OCI-LY7 (cell line): ENCODE results near the gene ZIC4. TPM values are rescaled to one million over a fixed set of nuclear protein-coding genes. Genes with fewer than 3 reads are reported as not detected.

ENCODE experiments used
- BruUV-seq: library from RNA; stranded (reverse); fragments of 400-500 nt; replicated peaks from 2 replicates; lab custom pipeline; 2021; lab: Mats Ljungman, UMichigan
- CTCF ChIA-PET: fragments of 300-600 bp; sonication (Branson Sonifier 250); formaldehyde crosslinking; loops from one replicate; lab custom pipeline; 2022; ENCODE audit warnings: antibody characterized with exemption; ENCODE audit not compliant: unreplicated experiment; lab: Charles Lee
- POLR2A ChIA-PET: fragments of 300-600 bp; sonication (Branson Sonifier 250); formaldehyde crosslinking; loops from one replicate; lab custom pipeline; 2022; ENCODE audit warnings: antibody characterized with exemption; lab: Charles Lee
- DNase-seq: peaks from one replicate; pipeline ENCODE4 v3.0.0-alpha.2; 2015; ENCODE audit warnings: low spot score
- H2AFZ ChIP-seq: fragments of 200-600 bp; sonication (generic), shearing (Covaris generic); 2 replicates; pipeline ENCODE4 v1.6.1; 2014; ENCODE audit warnings: mild to moderate bottlenecking, antibody characterized with exemption, low read length, moderate library complexity
- H3K27ac ChIP-seq: fragments of 200-600 bp; sonication (generic); 2 replicates; pipeline ENCODE4 v1.5.1; 2014; ENCODE audit warnings: mixed run types, low read depth, mild to moderate bottlenecking, moderate library complexity, low read length, inconsistent platforms; ENCODE audit not compliant: poor library complexity, severe bottlenecking
- H3K36me3 ChIP-seq: fragments of 200-600 bp; sonication (generic); 2 replicates; pipeline ENCODE4 v1.6.1; 2014; ENCODE audit warnings: mild to moderate bottlenecking, antibody characterized with exemption, low read length, moderate library complexity, mixed read lengths; ENCODE audit not compliant: insufficient read depth
- H3K4me1 ChIP-seq: fragments of 200-600 bp; sonication (generic); 2 replicates; pipeline ENCODE4 v1.5.1; 2014; ENCODE audit warnings: mild to moderate bottlenecking, low read length; ENCODE audit not compliant: insufficient read depth, poor library complexity, severe bottlenecking
- H3K4me2 ChIP-seq: fragments of 200-600 bp; sonication (generic); 2 replicates; pipeline ENCODE4 v1.6.1; 2014; ENCODE audit warnings: mild to moderate bottlenecking, low read length
- H3K4me3 ChIP-seq: fragments of 200-600 bp; sonication (generic); 2 replicates; pipeline ENCODE4 v1.5.1; 2014; ENCODE audit warnings: mild to moderate bottlenecking, low read depth, low read length; ENCODE audit not compliant: poor library complexity, severe bottlenecking
- H3K79me2 ChIP-seq: fragments of 200-600 bp; sonication (generic); 2 replicates; pipeline ENCODE4 v1.6.1; 2016; ENCODE audit warnings: low read depth, mild to moderate bottlenecking, low read length, moderate library complexity, mixed read lengths; ENCODE audit not compliant: insufficient read depth
- H3K9me2 ChIP-seq: fragments of 200-600 bp; sonication (generic); 2 replicates; pipeline ENCODE4 v1.6.1; 2016; ENCODE audit warnings: mild to moderate bottlenecking, low read length, mixed read lengths; ENCODE audit not compliant: insufficient read depth
- H3K9me3 ChIP-seq: fragments of 200-600 bp; sonication (generic); 2 replicates; pipeline ENCODE4 v1.6.1; 2014; ENCODE audit warnings: mild to moderate bottlenecking, mixed run types, low read length, mixed read lengths
- H4K20me1 ChIP-seq: fragments of 200-600 bp; sonication (generic); 2 replicates; pipeline ENCODE4 v1.6.1; 2014; ENCODE audit warnings: mild to moderate bottlenecking, antibody characterized with exemption, low read length, moderate library complexity, mixed read lengths; ENCODE audit not compliant: insufficient read depth
- EZH2phosphoT487 ChIP-seq: fragments of 200-600 bp; sonication (generic); IDR thresholded peaks from 2 replicates; pipeline ENCODE4 v1.6.1; 2018; ENCODE audit warnings: low read depth, borderline replicate concordance, mild to moderate bottlenecking, mixed run types, antibody characterized with exemption, low read length, moderate library complexity, mixed read lengths
- intact Hi-C: fragments of 100-400 bp; cut with micrococcal nuclease; formaldehyde crosslinking; loops from one replicate; pipeline ENCODE4 v1.10.0; 2022; ENCODE audit not compliant: unreplicated experiment
- total RNA-seq, 2 experiments: library from RNA; depleted of rRNA in 1 of 2; stranded (reverse); fragments of >200 nt in 1 of 2; shearing (Covaris generic) in 1 of 2; gene quantifications; 2 replicates each; pipeline ENCODE4 v1.2.3, GENCODE V29; 2014 to 2022
- TF ChIP-seq, protein P1 (sequence below): fragments of 200-600 bp; sonication (generic); conservative IDR thresholded peaks from 2 replicates; pipeline ENCODE4 v1.5.1; 2014; ENCODE audit warnings: mild to moderate bottlenecking, antibody characterized with exemption, low read length, moderate library complexity, mixed read lengths

Gene ZIC4
- total RNA-seq, 2 experiments from 2014 or later = not detected

DNA sequence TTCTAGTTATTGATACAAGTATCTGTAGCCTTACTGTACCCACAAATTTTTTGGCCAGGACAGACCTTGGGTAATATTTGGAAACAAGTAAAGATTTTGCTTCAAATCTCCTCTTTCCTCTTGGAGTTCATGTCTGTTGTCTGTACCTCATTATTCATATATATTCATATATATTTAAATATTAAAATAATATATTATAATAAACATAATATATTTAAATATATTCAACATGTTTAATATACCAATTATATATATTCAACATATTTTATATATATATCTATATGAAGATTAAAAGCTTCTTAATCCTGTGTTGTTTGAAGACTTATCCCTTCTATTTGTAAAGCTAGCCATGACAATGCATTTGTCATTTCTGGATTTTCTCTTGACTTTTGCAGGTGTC is 40.9 kb upstream of the ZIC4 start:
- Histone ChIP-seq H3K9me2 (no peaks in the 10 kb centered on the region), H4K20me1 (no peaks in the 10 kb centered on the region), H3K36me3 (no peaks in the 10 kb centered on the region), H3K27ac (no peak overlapping the region), H3K79me2 (no peaks in the 10 kb centered on the region), H2AFZ (no peak overlapping the region), H3K4me3 (no peak overlapping the region), H3K9me3 (no peaks in the 10 kb centered on the region), H3K4me1 (no peaks in the 10 kb centered on the region), H3K4me2 (no peak overlapping the region)
- TF ChIP-seq, protein P1, sequence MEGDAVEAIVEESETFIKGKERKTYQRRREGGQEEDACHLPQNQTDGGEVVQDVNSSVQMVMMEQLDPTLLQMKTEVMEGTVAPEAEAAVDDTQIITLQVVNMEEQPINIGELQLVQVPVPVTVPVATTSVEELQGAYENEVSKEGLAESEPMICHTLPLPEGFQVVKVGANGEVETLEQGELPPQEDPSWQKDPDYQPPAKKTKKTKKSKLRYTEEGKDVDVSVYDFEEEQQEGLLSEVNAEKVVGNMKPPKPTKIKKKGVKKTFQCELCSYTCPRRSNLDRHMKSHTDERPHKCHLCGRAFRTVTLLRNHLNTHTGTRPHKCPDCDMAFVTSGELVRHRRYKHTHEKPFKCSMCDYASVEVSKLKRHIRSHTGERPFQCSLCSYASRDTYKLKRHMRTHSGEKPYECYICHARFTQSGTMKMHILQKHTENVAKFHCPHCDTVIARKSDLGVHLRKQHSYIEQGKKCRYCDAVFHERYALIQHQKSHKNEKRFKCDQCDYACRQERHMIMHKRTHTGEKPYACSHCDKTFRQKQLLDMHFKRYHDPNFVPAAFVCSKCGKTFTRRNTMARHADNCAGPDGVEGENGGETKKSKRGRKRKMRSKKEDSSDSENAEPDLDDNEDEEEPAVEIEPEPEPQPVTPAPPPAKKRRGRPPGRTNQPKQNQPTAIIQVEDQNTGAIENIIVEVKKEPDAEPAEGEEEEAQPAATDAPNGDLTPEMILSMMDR = no peak
- no peak for TF ChIP-seq EZH2phosphoT487
- CTCF ChIA-PET = no interaction called here
- intact Hi-C loops = no loop called here
- no TSS peak for BruUV-seq
- DNase-seq = no peak
- POLR2A ChIA-PET = no interaction called here

DNA sequence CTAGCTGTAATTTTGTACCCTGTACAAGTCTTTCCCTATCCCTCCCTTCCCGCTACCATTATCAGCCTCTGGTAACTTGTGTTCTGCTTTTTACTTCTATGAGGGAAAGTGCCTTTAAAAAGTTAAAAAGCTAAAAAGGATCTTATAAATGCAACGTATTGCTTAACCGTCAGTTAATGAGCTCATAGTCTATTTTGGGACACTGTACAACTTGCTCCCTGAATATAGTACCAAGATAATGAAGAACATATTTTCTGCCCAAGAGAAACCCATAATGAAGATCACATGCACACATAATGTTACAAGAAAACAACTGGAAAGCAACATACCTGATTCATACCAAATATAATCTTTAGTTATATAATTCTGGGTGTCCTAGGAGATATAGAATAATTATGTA is 25.4 kb upstream of the ZIC4 start:
- Histone ChIP-seq H4K20me1 (no peaks in the 10 kb centered on the region), H3K27ac (no peak overlapping the region), H3K9me3 (no peaks in the 10 kb centered on the region), H3K79me2 (no peaks in the 10 kb centered on the region), H3K4me1 (no peaks in the 10 kb centered on the region), H2AFZ (no peak overlapping the region), H3K9me2 (no peaks in the 10 kb centered on the region), H3K36me3 (no peaks in the 10 kb centered on the region), H3K4me3 (no peak overlapping the region), H3K4me2 (no peak overlapping the region)
- CTCF ChIA-PET = no interaction called here
- BruUV-seq = no TSS peak
- intact Hi-C loops = no loop called here
- TF ChIP-seq EZH2phosphoT487 = no peak
- TF ChIP-seq, protein P1 = no peak
- DNase-seq = no peak
- POLR2A ChIA-PET = interaction anchor here (0.6 to 1.3 kb wide), 4 partner anchors 11 to 664 kb away, joined by 3 to 5 read pairs (median 3); no protein-coding TSS in a partner anchor

DNA sequence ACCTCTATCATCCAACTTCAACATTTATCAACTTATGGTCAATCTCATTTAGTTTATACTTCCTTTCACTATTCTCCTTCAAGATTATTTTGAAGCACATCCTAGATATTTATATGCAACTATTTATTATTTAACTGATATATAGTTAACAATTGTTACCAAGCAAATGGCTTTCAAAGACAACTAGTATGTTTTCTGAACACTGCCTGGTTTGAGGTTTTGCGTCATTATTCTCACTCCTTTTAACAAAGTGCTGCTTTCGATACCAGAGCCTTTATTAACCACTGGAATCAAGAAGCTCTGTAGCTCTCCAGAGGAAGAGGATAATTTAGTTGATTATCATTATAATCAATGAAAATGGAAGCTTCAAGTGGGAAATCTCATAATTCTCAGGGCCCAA is 22.4 kb upstream of the ZIC4 start:
- H3K4me3 ChIP-seq = no peak overlapping the region
- no peaks in the 10 kb centered on the region for H3K4me1 ChIP-seq
- H3K4me2 ChIP-seq = no peak overlapping the region
- ChIA-PET POLR2A (interaction anchor here (0.7 kb wide), 1 partner anchor 66 kb away, joined by 4 read pairs; no protein-coding TSS in a partner anchor), CTCF (no interaction called here)
- DNase-seq = no peak
- intact Hi-C loops = no loop called here
- H4K20me1 ChIP-seq = no peaks in the 10 kb centered on the region
- H3K79me2 ChIP-seq = no peaks in the 10 kb centered on the region
- no peak overlapping the region for H2AFZ ChIP-seq
- no peaks in the 10 kb centered on the region for H3K36me3 ChIP-seq
- H3K27ac ChIP-seq = no peak overlapping the region
- no peak for TF ChIP-seq EZH2phosphoT487
- TF ChIP-seq, protein P1 = no peak
- H3K9me2 ChIP-seq = no peaks in the 10 kb centered on the region
- BruUV-seq = no TSS peak
- H3K9me3 ChIP-seq = no peaks in the 10 kb centered on the region
